Measurements from ENCODE around the gene NEK7. TPM values are rescaled to one million over a fixed set of nuclear protein-coding genes. Genes with fewer than 3 reads are reported as not detected.

The NEK7 gene
- total RNA-seq, 1 donor from 2014 or later = 24.6 TPM

- no peak for DNase-seq
Measured at GRCh38 chr1:198258491-198258890, 101.7 kb downstream of the NEK7 start.

GRCh38 chr1:198259333-198260074, 102.7 kb downstream of the NEK7 start:
- DNase-seq = no peak

- DNase-seq = no peak
Measured at GRCh38 chr1:198261886-198262285, 105.1 kb downstream of the NEK7 start.

DNA sequence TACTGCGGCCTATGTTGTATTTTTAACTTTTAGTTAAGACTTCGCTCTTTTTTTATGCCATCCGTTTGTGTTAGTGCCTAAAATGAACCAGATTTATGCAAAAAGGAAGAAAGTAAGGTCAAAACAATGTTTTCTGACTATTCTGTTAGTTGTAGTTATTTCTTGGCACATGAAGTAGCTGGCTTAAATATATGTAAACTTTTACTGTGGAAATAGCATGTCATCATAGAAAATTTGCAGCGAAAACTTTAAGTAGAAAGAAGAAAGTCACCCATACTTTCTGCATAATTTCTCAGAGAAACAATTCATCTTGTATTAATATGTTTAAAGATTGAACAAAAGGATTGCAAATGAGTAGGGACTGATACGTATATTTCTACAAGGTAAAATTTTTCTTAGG, 106.4 kb downstream of the NEK7 start:
- no peak for DNase-seq

- DNase-seq = no peak
Measured at GRCh38 chr1:198264282-198264681, 107.5 kb downstream of the NEK7 start.

DNA sequence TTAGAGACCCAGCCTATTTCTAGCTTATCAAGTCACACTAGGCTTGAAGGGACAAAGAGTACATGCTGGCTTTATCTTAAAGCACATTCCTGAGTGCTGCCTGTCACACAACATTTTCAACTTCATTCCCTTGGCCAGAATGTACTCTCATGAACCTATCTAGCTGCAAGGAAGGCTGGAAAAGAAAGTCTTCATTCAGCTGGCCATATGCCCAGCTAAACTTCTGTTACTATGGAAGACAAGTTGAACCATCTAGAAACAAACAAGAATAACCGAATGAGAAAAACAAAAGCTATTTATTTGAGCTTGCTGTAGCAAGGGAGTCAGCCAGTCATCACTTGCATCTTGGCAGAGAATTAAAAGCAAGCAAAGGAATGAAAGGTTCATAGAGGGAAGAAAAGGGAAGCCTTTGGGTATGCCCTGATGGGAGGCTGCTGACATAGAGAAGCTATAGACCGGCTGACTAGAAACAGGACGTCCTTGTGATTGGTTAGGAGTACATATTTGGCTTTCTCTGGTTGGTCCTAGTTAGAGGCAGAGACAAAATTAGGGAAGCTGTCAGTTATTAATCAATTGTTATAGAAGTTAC, 108.4 kb downstream of the NEK7 start:
- no peak for DNase-seq

GRCh38 chr1:198267056-198267455, 110.3 kb downstream of the NEK7 start:
- no peak for DNase-seq

DNA sequence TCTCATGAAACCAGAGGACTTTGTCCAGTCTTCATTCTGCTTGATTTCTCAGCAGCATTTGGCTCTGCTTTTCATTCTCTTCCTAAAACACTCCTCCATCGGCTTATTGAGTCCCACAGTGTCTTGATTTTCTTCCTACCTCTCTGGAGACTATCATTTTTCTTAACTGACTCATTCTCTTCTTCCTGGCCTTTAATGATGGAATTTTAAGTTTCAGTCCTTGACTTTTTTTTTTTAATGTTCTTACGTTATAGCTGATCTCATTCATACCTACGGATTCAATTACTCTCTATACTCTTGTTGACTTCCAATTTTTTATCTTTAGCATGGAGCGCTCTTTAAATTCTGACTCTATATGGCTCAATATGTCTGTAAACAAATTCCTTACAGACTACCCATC, 111.1 kb downstream of the NEK7 start:
- no peak for DNase-seq

- DNase-seq = no peak
Measured at GRCh38 chr1:198268784-198269645, 112.2 kb downstream of the NEK7 start.

- DNase-seq = no peak
Measured at GRCh38 chr1:198269646-198269940, 112.8 kb downstream of the NEK7 start.

- no peak for DNase-seq
Measured at GRCh38 chr1:198270273-198270828, 113.6 kb downstream of the NEK7 start.

- DNase-seq = no peak
Measured at GRCh38 chr1:198271467-198271866, 114.7 kb downstream of the NEK7 start.

DNA sequence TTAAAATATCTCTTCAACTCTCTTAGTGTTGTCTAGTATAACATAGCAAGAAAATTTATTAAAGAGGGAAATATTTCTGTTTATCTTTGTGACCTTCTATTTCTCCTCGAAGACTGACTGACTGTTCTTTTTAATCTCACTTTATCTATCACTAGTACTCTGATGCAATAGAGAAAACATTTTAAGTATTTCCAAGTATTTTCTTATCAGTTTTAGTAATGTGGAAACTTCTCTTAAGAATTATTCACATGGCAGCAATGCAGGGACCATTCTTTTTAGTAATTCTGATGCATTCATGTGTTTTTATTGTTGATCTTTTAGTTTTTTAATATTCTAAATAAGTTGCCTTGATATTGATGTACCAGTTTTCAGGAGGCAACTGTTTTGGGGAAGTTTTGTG, 115.7 kb downstream of the NEK7 start:
- no peak for DNase-seq

- no peak for DNase-seq
Measured at GRCh38 chr1:198273748-198274295, 117.0 kb downstream of the NEK7 start.

- no peak for DNase-seq
Measured at GRCh38 chr1:198275597-198275996, 118.8 kb downstream of the NEK7 start.

DNA sequence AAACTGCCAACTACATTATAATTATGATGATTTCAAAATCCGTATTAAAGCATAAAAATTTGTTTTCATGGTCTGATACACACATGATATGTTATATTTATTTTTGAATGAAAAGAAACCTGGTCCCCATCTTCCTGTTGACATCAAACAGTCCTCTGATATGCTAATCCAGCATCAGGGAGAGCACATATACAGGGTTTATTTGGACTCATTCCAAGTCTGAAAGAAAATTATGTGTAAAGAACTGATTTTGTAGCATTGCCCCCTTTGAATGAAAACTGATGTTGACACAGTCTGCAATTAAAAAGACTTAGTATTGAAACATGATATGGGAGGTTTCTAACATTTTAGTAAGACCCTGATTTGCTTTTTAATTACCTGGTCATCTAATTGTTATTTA, 119.4 kb downstream of the NEK7 start:
- DNase-seq = no peak

DNA sequence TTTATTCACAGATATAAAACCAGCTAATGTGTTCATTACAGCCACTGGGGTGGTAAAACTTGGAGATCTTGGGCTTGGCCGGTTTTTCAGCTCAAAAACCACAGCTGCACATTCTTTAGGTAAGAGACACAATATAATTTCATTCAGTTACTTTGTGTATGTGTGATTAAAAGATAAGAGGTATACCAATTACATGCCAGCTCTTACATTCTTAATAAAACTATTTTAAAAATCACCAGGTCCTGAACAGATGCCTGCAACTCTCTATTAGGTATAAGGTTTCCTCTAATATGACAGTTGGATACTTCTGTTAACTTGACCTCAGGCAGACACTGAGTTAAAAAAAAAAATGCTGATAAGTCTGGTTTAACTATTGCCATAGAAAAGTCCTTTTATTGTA, 122.1 kb downstream of the NEK7 start:
- DNase-seq = no peak

DNA sequence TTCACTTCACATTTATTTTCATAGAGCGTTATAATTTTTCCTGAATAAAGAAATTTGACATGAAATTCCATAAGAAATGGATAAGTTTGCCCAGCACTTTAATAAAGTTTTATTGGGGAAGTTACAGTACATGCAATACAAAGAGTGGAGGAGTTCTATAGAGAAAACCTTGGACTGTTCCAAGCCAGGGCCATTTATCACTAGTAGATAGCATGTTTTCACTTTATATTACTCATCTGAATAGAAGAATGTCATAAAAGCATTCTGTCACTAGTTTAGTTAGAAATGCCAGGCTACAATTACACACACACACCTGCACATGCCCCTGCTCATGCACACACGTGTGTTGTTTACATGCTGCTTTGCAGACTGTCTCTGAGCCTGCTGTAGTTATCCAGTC, 123.3 kb downstream of the NEK7 start:
- no peak for DNase-seq

DNA sequence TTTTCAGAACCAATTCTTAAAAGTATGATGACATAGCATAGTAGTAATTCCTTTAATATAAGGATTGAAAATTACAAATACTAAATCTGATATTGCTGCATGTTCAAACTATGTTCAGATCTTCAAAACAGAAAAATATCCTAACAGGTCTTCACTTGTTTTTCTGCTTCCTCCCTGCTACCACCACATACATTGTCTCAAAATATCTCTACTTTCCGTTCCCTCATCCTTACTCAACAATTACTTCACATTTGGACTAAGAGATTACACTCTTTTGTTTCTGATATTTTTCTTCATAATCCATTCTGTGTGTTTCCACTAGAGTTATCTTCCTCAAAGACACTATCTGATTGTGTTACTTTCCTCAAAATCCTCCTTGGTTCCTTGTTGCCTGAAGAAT, 125.1 kb downstream of the NEK7 start:
- no peak for DNase-seq

GRCh38 chr1:198283222-198283621, 126.4 kb downstream of the NEK7 start:
- DNase-seq = no peak

- no peak for DNase-seq
Measured at GRCh38 chr1:198287916-198288315, 131.1 kb downstream of the NEK7 start.

- DNase-seq = no peak
Measured at GRCh38 chr1:198290089-198290683, 133.4 kb downstream of the NEK7 start.

DNA sequence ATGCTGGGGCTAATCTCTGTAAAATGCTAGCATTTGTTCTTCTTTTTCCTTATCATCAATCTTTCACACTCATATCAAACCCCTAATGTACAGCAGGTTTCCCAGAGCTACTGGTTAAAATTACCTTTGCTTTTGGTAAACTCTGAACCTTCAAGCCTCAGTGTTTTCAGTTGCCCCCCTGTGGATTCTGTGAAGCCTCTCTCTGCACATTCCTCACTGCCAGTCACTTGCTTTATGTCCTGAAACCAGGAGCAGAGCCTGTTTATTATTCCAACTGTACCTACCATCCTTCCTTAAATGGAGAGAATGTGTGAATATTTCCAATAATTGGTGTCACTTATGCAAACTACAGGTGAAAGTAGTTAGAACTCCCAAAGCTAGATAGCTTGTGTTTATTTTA, 134.2 kb downstream of the NEK7 start:
- DNase-seq = no peak

Measured in occipital lobe (tissue), 2 donors.